ENCODE data around the gene JAGN1. TPM values are rescaled to one million over a fixed set of nuclear protein-coding genes. Genes with fewer than 3 reads are reported as not detected.
"Not testable (repeated sequence)": the region's sequence is repeated elsewhere in the genome, so short reads cannot be mapped to it uniquely, and the experiment has no call there.

JAGN1 gene
- total and polyA plus RNA-seq, 2 of the 8 experiments (the other 6 are each of a cell fraction or from before 2014, with no cell fraction given), result 26.9 to 51.6 TPM

DNA sequence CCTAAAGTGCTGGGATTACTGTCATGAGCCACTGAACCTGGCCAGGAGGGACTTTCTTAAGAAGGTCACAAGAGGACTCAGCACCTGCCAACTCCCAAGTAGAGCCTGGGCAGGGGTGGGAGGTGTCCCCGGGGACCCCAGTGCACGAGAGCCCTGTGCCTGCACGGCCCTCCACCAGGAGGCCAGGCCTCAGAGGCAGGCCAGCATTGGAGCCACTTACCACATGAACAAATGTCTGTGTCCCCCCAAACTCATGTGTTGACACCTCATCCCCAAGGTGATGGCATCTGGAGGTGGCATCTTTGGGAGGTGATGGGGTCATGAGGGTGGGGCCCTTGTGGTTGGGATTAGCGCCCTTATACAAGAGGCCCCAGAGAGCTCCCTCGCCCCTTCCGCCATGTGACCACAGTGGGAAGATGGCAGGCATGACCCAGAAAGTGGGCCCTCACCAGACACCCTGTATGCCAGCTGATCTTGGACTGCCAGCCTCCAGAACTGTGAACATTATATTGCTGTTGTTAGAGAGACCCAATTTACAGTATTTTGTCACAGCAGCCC is 43.4 kb upstream of the JAGN1 start (continued):
- TF ChIP-seq KDM4A (IDR thresholded peaks at IDR 0.05; ENCODE audit: low read depth, low read length, severe bottlenecking), result no peak
- TF ChIP-seq SP1 (IDR thresholded peaks at IDR 0.05; ENCODE audit: low read depth, low read length), result no peak
- no peak for TF ChIP-seq SIRT6 (IDR thresholded peaks at IDR 0.05; ENCODE audit: low read length)
- no peak for TF ChIP-seq EZH2 (IDR thresholded peaks at IDR 0.05; ENCODE audit: low read depth, low read length, severe bottlenecking)
- TF ChIP-seq, protein P1, sequence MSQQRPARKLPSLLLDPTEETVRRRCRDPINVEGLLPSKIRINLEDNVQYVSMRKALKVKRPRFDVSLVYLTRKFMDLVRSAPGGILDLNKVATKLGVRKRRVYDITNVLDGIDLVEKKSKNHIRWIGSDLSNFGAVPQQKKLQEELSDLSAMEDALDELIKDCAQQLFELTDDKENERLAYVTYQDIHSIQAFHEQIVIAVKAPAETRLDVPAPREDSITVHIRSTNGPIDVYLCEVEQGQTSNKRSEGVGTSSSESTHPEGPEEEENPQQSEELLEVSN (IDR thresholded peaks at IDR 0.05), result no peak
- TF ChIP-seq NANOG (IDR thresholded peaks at IDR 0.05; ENCODE audit: insufficient read depth, low read depth, low read length, poor library complexity, severe bottlenecking), result no peak

DNA sequence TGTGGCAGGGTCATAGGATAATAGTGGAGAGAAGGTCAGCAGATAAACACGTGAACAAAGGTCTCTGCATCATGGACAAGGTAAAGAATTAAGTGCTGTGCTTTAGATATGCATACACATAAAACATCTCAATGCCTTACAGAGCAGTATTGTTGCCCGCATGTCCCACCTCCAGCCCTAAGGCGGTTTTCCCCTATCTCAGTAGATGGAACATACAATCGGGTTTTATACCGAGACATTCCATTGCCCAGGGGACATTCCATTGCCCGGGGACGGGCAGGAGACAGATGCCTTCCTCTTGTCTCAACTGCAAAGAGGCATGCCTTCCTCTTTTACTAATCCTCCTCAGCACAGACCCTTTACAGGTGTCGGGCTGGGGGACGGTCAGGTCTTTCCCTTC is 42.5 kb upstream of the JAGN1 start:
- H3K79me1 ChIP-seq (ENCODE audit: low read depth, low read length); H2BK5ac ChIP-seq (ENCODE audit: low read depth, low read length); H4K91ac ChIP-seq (replicated peaks; ENCODE audit: insufficient read length, low read length); H3K23ac ChIP-seq (ENCODE audit: insufficient read length); H3K14ac ChIP-seq (ENCODE audit: insufficient read length); H2AFZ ChIP-seq (ENCODE audit: low read length); H3K36me3 ChIP-seq (ENCODE audit: control insufficient read depth in 2 of 4, insufficient read depth in 4 of 4, low read length in 3 of 4); H3K4me2 ChIP-seq (ENCODE audit: insufficient read depth in 1 of 2, low read depth in 2 of 2, low read length in 2 of 2); H4K20me1 ChIP-seq (replicated peaks in 1 of 2; ENCODE audit: control insufficient read depth in 1 of 2, insufficient read depth in 2 of 2, low read length in 2 of 2); H3K9ac ChIP-seq (replicated peaks in 1 of 4; ENCODE audit: extremely low read depth in 1 of 4, low read depth in 3 of 4, low read length in 3 of 4); H3K4ac ChIP-seq (replicated peaks; ENCODE audit: insufficient read length, low read depth, low read length); H4K8ac ChIP-seq (ENCODE audit: extremely low read depth, insufficient read depth, low read length); H2BK20ac ChIP-seq (ENCODE audit: low read length); H3K18ac ChIP-seq (ENCODE audit: extremely low read depth, low read length); POLR2A ChIA-PET (ENCODE audit: partially characterized antibody); H3K27me3 ChIP-seq (replicated peaks in 1 of 4; ENCODE audit: control insufficient read depth in 3 of 4, extremely low read depth in 1 of 4, insufficient read depth in 3 of 4, low read length in 3 of 4); H3K56ac ChIP-seq (replicated peaks; ENCODE audit: insufficient read length, low read depth, low read length); H3K4me1 ChIP-seq (replicated peaks in 1 of 4; ENCODE audit: control insufficient read depth in 3 of 4, insufficient read depth in 4 of 4, low read length in 3 of 4); H3K79me2 ChIP-seq (ENCODE audit: control insufficient read depth in 1 of 2, insufficient read depth in 2 of 2, low read length in 2 of 2); H2BK15ac ChIP-seq (ENCODE audit: low read length); H3K4me3 ChIP-seq (ENCODE audit: extremely low read depth in 1 of 4, insufficient read depth in 2 of 4, low read depth in 3 of 4, low read length in 4 of 4); H3K27ac ChIP-seq (ENCODE audit: low read depth, low read length); H2AK5ac ChIP-seq (ENCODE audit: low read depth, low read length); FAIRE-seq; H4K5ac ChIP-seq (ENCODE audit: insufficient read length, low read depth, low read length); H2BK12ac ChIP-seq (ENCODE audit: low read depth, low read length); H3K23me2 ChIP-seq (ENCODE audit: low read depth, low read length); DNase-seq (ENCODE audit: low read depth in 1 of 2, low spot score in 2 of 2); H2BK120ac ChIP-seq (replicated peaks; ENCODE audit: low read depth, low read length); H3K9me3 ChIP-seq (ENCODE audit: insufficient read depth in 2 of 2, low read depth in 1 of 2, low read length in 1 of 2): not testable (repeated sequence)
- WGBS, 2 experiments (ENCODE audit: extremely low coverage in 1 of 2, insufficient coverage in 1 of 2, insufficient read length in 1 of 2, insufficient replicate concordance in 2 of 2, low coverage in 1 of 2, low lambda C conversion rate in 2 of 2, missing lambda C conversion rate in 1 of 2), result 71% methylated on average over 7 of the region's 9 CpGs; no CpG with 5 or more reads in 1 of the 2 experiments
- CTCF ChIA-PET (ENCODE audit: partially characterized antibody), result interaction anchor here (1.4 to 2.1 kb wide), 5 partner anchors 10 to 65 kb away, joined by 4 to 6 read pairs (median 6); no protein-coding TSS in a partner anchor
